MM.1S (cell line): ENCODE results near the gene ERO1B.

Source experiments
- DNase-seq: peaks from one replicate; pipeline ENCODE4 v3.0.0-alpha.2; 2015
- H2AFZ ChIP-seq: fragments of 300-600 bp; sonication (generic); 2 replicates; pipeline ENCODE4 v1.6.0; 2016; ENCODE audit warnings: antibody characterized with exemption, low read length
- H3F3A ChIP-seq: fragments of 300-600 bp; sonication (generic); 2 replicates; pipeline ENCODE4 v1.6.1; 2016; ENCODE audit warnings: mild to moderate bottlenecking, antibody characterized with exemption, low read length, moderate library complexity, mixed read lengths; ENCODE audit not compliant: insufficient read depth
- H3K27ac ChIP-seq: fragments of 300-600 bp; sonication (generic); 2 replicates; pipeline ENCODE4 v1.5.1; 2016; ENCODE audit warnings: mild to moderate bottlenecking, low read length
- H3K27me3 ChIP-seq: fragments of 300-600 bp; sonication (generic); replicated peaks from 2 replicates; pipeline ENCODE4 v1.6.0; 2016; ENCODE audit warnings: low read length; ENCODE audit not compliant: insufficient read depth
- H3K36me3 ChIP-seq: fragments of 300-600 bp; sonication (generic); replicated peaks from 2 replicates; pipeline ENCODE4 v1.6.1; 2016; ENCODE audit warnings: mild to moderate bottlenecking, low read length, mixed read lengths; ENCODE audit not compliant: insufficient read depth
- H3K4me1 ChIP-seq: fragments of 300-600 bp; sonication (generic); 2 replicates; pipeline ENCODE4 v1.6.1; 2016; ENCODE audit warnings: low read length, mixed read lengths
- H3K4me2 ChIP-seq: fragments of 300-600 bp; sonication (generic); 2 replicates; pipeline ENCODE4 v1.6.0; 2016; ENCODE audit warnings: low read depth, low read length
- H3K4me3 ChIP-seq: fragments of 300-600 bp; sonication (generic); 2 replicates; pipeline ENCODE4 v1.5.1; 2016; ENCODE audit warnings: low read length, mixed read lengths
- H3K79me2 ChIP-seq: fragments of 300-600 bp; sonication (generic); 2 replicates; pipeline ENCODE4 v1.6.1; 2016; ENCODE audit warnings: mixed run types, low read length, mixed read lengths
- H3K9ac ChIP-seq: fragments of 300-600 bp; sonication (generic); 2 replicates; pipeline ENCODE4 v1.6.1; 2016; ENCODE audit warnings: low read length, mixed read lengths
- H3K9me2 ChIP-seq: fragments of 300-600 bp; sonication (generic); replicated peaks from 2 replicates; pipeline ENCODE4 v1.6.1; 2016; ENCODE audit warnings: mild to moderate bottlenecking, low read length, mixed read lengths; ENCODE audit not compliant: insufficient read depth
- H3K9me3 ChIP-seq: fragments of 300-600 bp; sonication (generic); replicated peaks from 2 replicates; pipeline ENCODE4 v1.6.1; 2016; ENCODE audit warnings: mild to moderate bottlenecking, low read length, mixed read lengths; ENCODE audit not compliant: insufficient read depth
- H4K20me1 ChIP-seq: fragments of 300-600 bp; sonication (generic); 2 replicates; pipeline ENCODE4 v1.6.1; 2016; ENCODE audit warnings: mild to moderate bottlenecking, low read length, moderate library complexity, mixed read lengths; ENCODE audit not compliant: insufficient read depth
- EZH2 ChIP-seq: fragments of 300-600 bp; sonication (generic); optimal IDR thresholded peaks from 2 replicates; pipeline ENCODE3; 2017; ENCODE audit warnings: low read depth, mild to moderate bottlenecking, antibody characterized with exemption, low read length, mixed read lengths
- EZH2phosphoT487 ChIP-seq: fragments of 300-600 bp; sonication (generic); IDR thresholded peaks from 2 replicates; pipeline ENCODE4 v1.6.1; 2018; ENCODE audit warnings: antibody characterized with exemption, low read length
- TF ChIP-seq, protein P1 (sequence below): fragments of 300-600 bp; sonication (generic); IDR thresholded peaks from 2 replicates; pipeline ENCODE4 v1.5.1; 2016; ENCODE audit warnings: antibody characterized with exemption, low read length, mixed read lengths

The ERO1B gene

DNA sequence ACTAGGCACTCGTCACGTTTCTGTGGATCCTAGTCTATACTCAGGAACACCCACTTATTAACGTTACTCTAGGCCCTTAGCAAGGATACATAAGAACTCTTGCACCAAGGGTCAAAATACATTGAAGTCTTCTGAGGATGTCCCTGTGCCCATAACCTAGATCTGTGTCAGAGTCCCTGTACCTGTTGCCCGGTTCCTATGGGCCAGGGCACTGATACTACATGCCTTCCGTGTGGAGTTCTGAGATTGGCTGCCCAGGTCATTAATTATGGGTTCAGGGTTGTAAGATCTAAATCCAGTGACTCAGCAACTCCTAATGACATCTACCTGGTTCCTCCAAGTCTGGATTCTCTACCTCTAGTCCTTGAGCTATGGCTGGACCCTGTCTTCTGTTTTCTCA is 69.9 kb downstream of the ERO1B start:
- Histone ChIP-seq H3K9me2 (no peaks in the 10 kb centered on the region), H3K4me1 (no peaks in the 10 kb centered on the region), H3K9ac (no peak overlapping the region), H4K20me1 (no peaks in the 10 kb centered on the region), H3K36me3 (no peaks in the 10 kb centered on the region), H2AFZ (no peak overlapping the region), H3K27me3 (no peaks in the 10 kb centered on the region), H3F3A (no peaks in the 10 kb centered on the region), H3K4me3 (no peak overlapping the region), H3K9me3 (no peaks in the 10 kb centered on the region), H3K79me2 (no peaks in the 10 kb centered on the region), H3K4me2 (no peak overlapping the region), H3K27ac (no peak overlapping the region)
- TF ChIP-seq, protein P1, sequence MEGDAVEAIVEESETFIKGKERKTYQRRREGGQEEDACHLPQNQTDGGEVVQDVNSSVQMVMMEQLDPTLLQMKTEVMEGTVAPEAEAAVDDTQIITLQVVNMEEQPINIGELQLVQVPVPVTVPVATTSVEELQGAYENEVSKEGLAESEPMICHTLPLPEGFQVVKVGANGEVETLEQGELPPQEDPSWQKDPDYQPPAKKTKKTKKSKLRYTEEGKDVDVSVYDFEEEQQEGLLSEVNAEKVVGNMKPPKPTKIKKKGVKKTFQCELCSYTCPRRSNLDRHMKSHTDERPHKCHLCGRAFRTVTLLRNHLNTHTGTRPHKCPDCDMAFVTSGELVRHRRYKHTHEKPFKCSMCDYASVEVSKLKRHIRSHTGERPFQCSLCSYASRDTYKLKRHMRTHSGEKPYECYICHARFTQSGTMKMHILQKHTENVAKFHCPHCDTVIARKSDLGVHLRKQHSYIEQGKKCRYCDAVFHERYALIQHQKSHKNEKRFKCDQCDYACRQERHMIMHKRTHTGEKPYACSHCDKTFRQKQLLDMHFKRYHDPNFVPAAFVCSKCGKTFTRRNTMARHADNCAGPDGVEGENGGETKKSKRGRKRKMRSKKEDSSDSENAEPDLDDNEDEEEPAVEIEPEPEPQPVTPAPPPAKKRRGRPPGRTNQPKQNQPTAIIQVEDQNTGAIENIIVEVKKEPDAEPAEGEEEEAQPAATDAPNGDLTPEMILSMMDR = no peak
- no peak for TF ChIP-seq EZH2
- TF ChIP-seq EZH2phosphoT487 = no peak
- no peak for DNase-seq

DNA sequence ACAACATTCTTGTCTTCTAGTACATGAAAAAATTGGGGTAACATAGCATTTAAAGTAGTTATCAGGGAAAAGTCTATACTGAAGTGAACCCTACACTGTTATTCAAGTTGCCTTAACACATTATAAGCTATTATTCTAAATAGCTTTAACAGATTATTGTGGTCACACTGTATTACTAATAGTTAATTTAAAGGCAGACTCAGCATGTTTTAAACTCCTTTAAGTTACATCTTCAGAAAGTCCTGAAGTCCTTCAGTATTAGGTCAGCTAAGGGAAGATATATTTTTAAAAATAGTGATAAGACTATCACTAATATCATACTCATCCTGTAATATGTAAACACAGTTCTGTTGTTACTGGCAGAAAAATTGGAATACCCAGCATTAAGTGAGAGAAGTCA is 72.0 kb downstream of the ERO1B start:
- Histone ChIP-seq H3K27ac (no peak overlapping the region), H3K9ac (no peak overlapping the region), H4K20me1 (no peaks in the 10 kb centered on the region), H3K4me1 (no peaks in the 10 kb centered on the region), H3K79me2 (no peaks in the 10 kb centered on the region), H3F3A (no peaks in the 10 kb centered on the region), H2AFZ (no peak overlapping the region), H3K9me2 (no peaks in the 10 kb centered on the region), H3K27me3 (no peaks in the 10 kb centered on the region), H3K36me3 (no peaks in the 10 kb centered on the region), H3K4me3 (no peak overlapping the region), H3K9me3 (no peaks in the 10 kb centered on the region), H3K4me2 (no peak overlapping the region)
- no peak for TF ChIP-seq EZH2
- TF ChIP-seq, protein P1 = no peak
- TF ChIP-seq EZH2phosphoT487 = no peak
- DNase-seq = no peak

DNA sequence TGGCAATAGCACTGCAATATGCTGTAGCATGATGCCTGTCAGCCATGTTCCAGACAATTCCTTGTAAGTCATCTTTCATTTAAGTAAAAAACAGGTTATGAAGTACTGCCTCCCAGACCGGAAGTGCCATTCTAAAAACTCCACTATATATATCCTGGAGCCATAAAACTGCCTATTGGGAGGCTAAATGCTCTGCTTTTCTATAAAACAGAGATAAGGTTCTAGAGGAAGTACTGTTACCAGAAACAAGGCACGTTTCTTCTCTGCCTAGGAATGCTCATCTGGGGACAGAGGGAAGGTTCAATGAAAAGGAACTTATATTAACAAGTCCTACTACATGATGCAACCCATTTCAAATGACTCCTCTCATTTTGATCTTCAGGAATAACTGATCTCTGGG is 72.6 kb downstream of the ERO1B start:
- no peaks in the 10 kb centered on the region for H4K20me1 ChIP-seq
- no peaks in the 10 kb centered on the region for H3K27me3 ChIP-seq
- H3K4me1 ChIP-seq = no peaks in the 10 kb centered on the region
- no peak overlapping the region for H2AFZ ChIP-seq
- H3K4me2 ChIP-seq = no peak overlapping the region
- H3K4me3 ChIP-seq = no peak overlapping the region
- H3K9me3 ChIP-seq = no peaks in the 10 kb centered on the region
- TF ChIP-seq EZH2phosphoT487 = no peak
- no peak for TF ChIP-seq EZH2
- TF ChIP-seq, protein P1 = no peak
- no peaks in the 10 kb centered on the region for H3K79me2 ChIP-seq
- no peaks in the 10 kb centered on the region for H3K9me2 ChIP-seq
- no peak for DNase-seq
- H3K36me3 ChIP-seq = no peaks in the 10 kb centered on the region
- no peaks in the 10 kb centered on the region for H3F3A ChIP-seq
- no peak overlapping the region for H3K9ac ChIP-seq
- H3K27ac ChIP-seq = no peak overlapping the region
